C4-2B (cell line): ENCODE results near the gene FGA.

ENCODE experiments used
- CTCF ChIP-seq: fragments of 450-650 bp; conservative IDR thresholded peaks from 2 replicates; pipeline ENCODE4 v1.5.1; 2017; ENCODE audit warnings: mild to moderate bottlenecking
- ZFX ChIP-seq: fragments of 450-650 bp; IDR thresholded peaks from 2 replicates; pipeline ENCODE4 v1.6.1; 2017

GRCh38 chr4:154612472-154613414, 22.2 kb upstream of the FGA start, which contains the start of gene FGG:
- TF ChIP-seq CTCF (no peak), ZFX (no peak)
